Hematopoietic multipotent progenitor cell treated with erythropoietin and hydrocortisone succinate and interleukin-3 and kit ligand, for 6 days (in vitro differentiated cells): Measurements from ENCODE around the gene ZSCAN10.
"Not testable (repeated sequence)": the region's sequence is repeated elsewhere in the genome, so short reads cannot be mapped to it uniquely, and the experiment has no call there.

Experiments used
- DNase-seq: peaks from one replicate; pipeline ENCODE4 v3.0.0-alpha.2; 2015

ZSCAN10 gene

GRCh38 chr16:3083408-3083807 is 15.7 kb downstream of the ZSCAN10 start:
- DNase-seq: not testable (repeated sequence)

- DNase-seq: not testable (repeated sequence)
These were observed 17.1 kb downstream of the ZSCAN10 start for GRCh38 chr16:3081957-3082356.

- no peak for DNase-seq
These were observed 19.1 kb downstream of the ZSCAN10 start for GRCh38 chr16:3080024-3080423.

GRCh38 chr16:3076577-3076976 is 22.5 kb downstream of the ZSCAN10 start:
- no peak for DNase-seq

- DNase-seq: not testable (repeated sequence)
These were observed 23.1 kb downstream of the ZSCAN10 start for GRCh38 chr16:3075946-3076345.

- no peak for DNase-seq
These were observed 23.6 kb downstream of the ZSCAN10 start for GRCh38 chr16:3075523-3075915.

GRCh38 chr16:3074860-3075522 is 24.1 kb downstream of the ZSCAN10 start:
- DNase-seq: peak; percentile 80

- DNase-seq: no peak
These were observed 25.6 kb downstream of the ZSCAN10 start for GRCh38 chr16:3073448-3073847.

- not testable (repeated sequence) for DNase-seq
These were observed 26.4 kb downstream of the ZSCAN10 start for GRCh38 chr16:3072576-3073263.

- not testable (repeated sequence) for DNase-seq
These were observed 26.9 kb downstream of the ZSCAN10 start for GRCh38 chr16:3072148-3072547.

GRCh38 chr16:3071655-3072054 is 27.4 kb downstream of the ZSCAN10 start:
- no peak for DNase-seq

GRCh38 chr16:3070608-3071111 is 28.4 kb downstream of the ZSCAN10 start:
- DNase-seq: no peak

- DNase-seq: not testable (repeated sequence)
These were observed 29.9 kb downstream of the ZSCAN10 start for GRCh38 chr16:3069146-3069545.

GRCh38 chr16:3068487-3068886 is 30.6 kb downstream of the ZSCAN10 start:
- DNase-seq: no peak

GRCh38 chr16:3066440-3066748 is 32.7 kb downstream of the ZSCAN10 start:
- DNase-seq: no peak

- no peak for DNase-seq
These were observed 33.2 kb downstream of the ZSCAN10 start for GRCh38 chr16:3065742-3066439.

GRCh38 chr16:3065069-3065741 is 33.9 kb downstream of the ZSCAN10 start, which contains the start of gene IL32:
Gene IL32, plus strand, starts transcription at chr16:3065640. Its CDS starts 172 bp downstream, at chr16:3065812.
- no peak for DNase-seq

- DNase-seq: no peak
These were observed 35.3 kb downstream of the ZSCAN10 start for GRCh38 chr16:3063625-3064386.

- no peak for DNase-seq
These were observed 36.5 kb downstream of the ZSCAN10 start for GRCh38 chr16:3062553-3062952.

GRCh38 chr16:3060339-3061127 is 38.6 kb downstream of the ZSCAN10 start:
- DNase-seq: no peak

- no peak for DNase-seq
These were observed 39.3 kb downstream of the ZSCAN10 start for GRCh38 chr16:3059723-3060242.
